GM04503 (cell line): Measurements from ENCODE around the gene BCAP31.
"Not testable (repeated sequence)": the region's sequence is repeated elsewhere in the genome, so short reads cannot be mapped to it uniquely, and the experiment has no call there.

Source experiments
- DNase-seq: peaks from one replicate; pipeline ENCODE4 v3.0.0-alpha.2; 2012; ENCODE audit warnings: low read depth

BCAP31 gene

GRCh38 chrX:153709726-153710674 lies 14.2 kb downstream of the BCAP31 start:
- DNase-seq = no peak

GRCh38 chrX:153708415-153708814 lies 15.8 kb downstream of the BCAP31 start:
- no peak for DNase-seq

GRCh38 chrX:153707406-153707805 lies 16.8 kb downstream of the BCAP31 start:
- no peak for DNase-seq

- DNase-seq = no peak
These were observed 17.4 kb downstream of the BCAP31 start for GRCh38 chrX:153706799-153707198.

GRCh38 chrX:153705403-153706060 lies 18.7 kb downstream of the BCAP31 start:
- DNase-seq = not testable (repeated sequence)

GRCh38 chrX:153704631-153705402 lies 19.4 kb downstream of the BCAP31 start:
- DNase-seq = not testable (repeated sequence)

- no peak for DNase-seq
These were observed 20.1 kb downstream of the BCAP31 start for GRCh38 chrX:153704021-153704526.

- no peak for DNase-seq
These were observed 21.2 kb downstream of the BCAP31 start for GRCh38 chrX:153703036-153703370.

- DNase-seq = no peak
These were observed 21.7 kb downstream of the BCAP31 start for GRCh38 chrX:153702336-153703035.

- DNase-seq = no peak
These were observed 22.5 kb downstream of the BCAP31 start for GRCh38 chrX:153701706-153702105.

GRCh38 chrX:153700967-153701366 lies 23.2 kb downstream of the BCAP31 start:
- DNase-seq = no peak

- no peak for DNase-seq
These were observed 23.7 kb downstream of the BCAP31 start for GRCh38 chrX:153700376-153700945.

- DNase-seq = not testable (repeated sequence)
These were observed 24.3 kb downstream of the BCAP31 start for GRCh38 chrX:153699784-153700371.

- not testable (repeated sequence) for DNase-seq
These were observed 24.9 kb downstream of the BCAP31 start for GRCh38 chrX:153699210-153699783.

- DNase-seq = no peak
These were observed 26.0 kb downstream of the BCAP31 start for GRCh38 chrX:153697924-153698865.

- not testable (repeated sequence) for DNase-seq
These were observed 27.0 kb downstream of the BCAP31 start for GRCh38 chrX:153696986-153697722.

- DNase-seq = not testable (repeated sequence)
These were observed 27.6 kb downstream of the BCAP31 start for GRCh38 chrX:153696538-153696937.

- no peak for DNase-seq
These were observed 28.1 kb downstream of the BCAP31 start for GRCh38 chrX:153696100-153696499.
